ENCODE measurements around the gene CDC45. TPM values are rescaled to one million over a fixed set of nuclear protein-coding genes. Genes with fewer than 3 reads are reported as not detected.
"Not testable (repeated sequence)": the region's sequence is repeated elsewhere in the genome, so short reads cannot be mapped to it uniquely, and the experiment has no call there.

Gene CDC45
- total RNA-seq, 2 experiments from 2014 or later, result 80.2 to 83.0 TPM

GRCh38 chr22:19529811-19530210 is 50.1 kb downstream of the CDC45 start:
- no peaks in the 10 kb centered on the region for H3K4me1 ChIP-seq (ENCODE audit: insufficient read depth, low read length, poor library complexity, severe bottlenecking)
- BruUV-seq (replicated peaks), result no TSS peak
- ChIA-PET CTCF (ENCODE audit: unreplicated experiment) (no interaction called here), POLR2A (no interaction called here)
- H3K4me2 ChIP-seq (ENCODE audit: low read length), result no peak overlapping the region
- H3K79me2 ChIP-seq (ENCODE audit: insufficient read depth, low read depth, low read length), result no peaks in the 10 kb centered on the region
- H4K20me1 ChIP-seq (ENCODE audit: insufficient read depth, low read length), result no peaks in the 10 kb centered on the region
- no peaks in the 10 kb centered on the region for H3K9me3 ChIP-seq (ENCODE audit: low read length)
- H3K36me3 ChIP-seq (ENCODE audit: insufficient read depth, low read length), result no peaks in the 10 kb centered on the region
- no peak overlapping the region for H3K27ac ChIP-seq (ENCODE audit: low read depth, low read length, poor library complexity, severe bottlenecking)
- DNase-seq (ENCODE audit: low spot score), result no peak
- TF ChIP-seq CTCF (conservative IDR thresholded peaks at IDR 0.05; ENCODE audit: low read length) (no peak), EZH2phosphoT487 (IDR thresholded peaks at IDR 0.05; ENCODE audit: borderline replicate concordance, low read depth, low read length) (no peak)
- intact Hi-C loops (cut with micrococcal nuclease; ENCODE audit: unreplicated experiment), result no loop called here
- H3K9me2 ChIP-seq (ENCODE audit: insufficient read depth, low read length), result no peaks in the 10 kb centered on the region
- no peak overlapping the region for H2AFZ ChIP-seq (ENCODE audit: low read length)
- no peak overlapping the region for H3K4me3 ChIP-seq (ENCODE audit: low read depth, low read length, poor library complexity, severe bottlenecking)

- ChIA-PET POLR2A (no interaction called here), CTCF (ENCODE audit: unreplicated experiment) (no interaction called here)
- no peak overlapping the region for H3K4me2 ChIP-seq (ENCODE audit: low read length)
- no peaks in the 10 kb centered on the region for H3K9me3 ChIP-seq (ENCODE audit: low read length)
- no peaks in the 10 kb centered on the region for H3K4me1 ChIP-seq (ENCODE audit: insufficient read depth, low read length, poor library complexity, severe bottlenecking)
- H2AFZ ChIP-seq (ENCODE audit: low read length), result no peak overlapping the region
- H3K36me3 ChIP-seq (ENCODE audit: insufficient read depth, low read length), result no peaks in the 10 kb centered on the region
- H3K27ac ChIP-seq (ENCODE audit: low read depth, low read length, poor library complexity, severe bottlenecking), result no peak overlapping the region
- TF ChIP-seq CTCF (conservative IDR thresholded peaks at IDR 0.05; ENCODE audit: low read length) (no peak), EZH2phosphoT487 (IDR thresholded peaks at IDR 0.05; ENCODE audit: borderline replicate concordance, low read depth, low read length) (no peak)
- no TSS peak for BruUV-seq (replicated peaks)
- H4K20me1 ChIP-seq (ENCODE audit: insufficient read depth, low read length), result no peaks in the 10 kb centered on the region
- H3K9me2 ChIP-seq (ENCODE audit: insufficient read depth, low read length), result no peaks in the 10 kb centered on the region
- no peak for DNase-seq (ENCODE audit: low spot score)
- intact Hi-C loops (cut with micrococcal nuclease; ENCODE audit: unreplicated experiment), result no loop called here
- H3K79me2 ChIP-seq (ENCODE audit: insufficient read depth, low read depth, low read length), result no peaks in the 10 kb centered on the region
- H3K4me3 ChIP-seq (ENCODE audit: low read depth, low read length, poor library complexity, severe bottlenecking), result no peak overlapping the region
These were observed 51.0 kb downstream of the CDC45 start for GRCh38 chr22:19530751-19531150.

GRCh38 chr22:19531327-19531726 is 51.6 kb downstream of the CDC45 start:
- DNase-seq (ENCODE audit: low spot score); POLR2A ChIA-PET; H3K4me3 ChIP-seq (ENCODE audit: low read depth, low read length, poor library complexity, severe bottlenecking); H3K9me2 ChIP-seq (ENCODE audit: insufficient read depth, low read length); H3K4me2 ChIP-seq (ENCODE audit: low read length); H3K36me3 ChIP-seq (ENCODE audit: insufficient read depth, low read length); H3K27ac ChIP-seq (ENCODE audit: low read depth, low read length, poor library complexity, severe bottlenecking); BruUV-seq (replicated peaks); H3K79me2 ChIP-seq (ENCODE audit: insufficient read depth, low read depth, low read length); H3K9me3 ChIP-seq (ENCODE audit: low read length); intact Hi-C loops (cut with micrococcal nuclease; ENCODE audit: unreplicated experiment); H2AFZ ChIP-seq (ENCODE audit: low read length); CTCF ChIA-PET (ENCODE audit: unreplicated experiment); H3K4me1 ChIP-seq (ENCODE audit: insufficient read depth, low read length, poor library complexity, severe bottlenecking); H4K20me1 ChIP-seq (ENCODE audit: insufficient read depth, low read length): not testable (repeated sequence)
